ENCODE results near the gene KLHL5.
"Not testable (repeated sequence)": the region's sequence is repeated elsewhere in the genome, so short reads cannot be mapped to it uniquely, and the experiment has no call there.

KLHL5 gene

GRCh38 chr4:39062094-39062769 lies at the start of gene KLHL5:
Gene KLHL5, plus strand, starts transcription at chr4:39062232. Its CDS starts 421 bp downstream, at chr4:39062653.
- no peak for DNase-seq (ENCODE audit: low read depth)

GRCh38 chr4:39014028-39014427 lies 48.0 kb upstream of the KLHL5 start:
- DNase-seq (ENCODE audit: low read depth): no peak

- DNase-seq (ENCODE audit: low read depth): no peak
Measured at GRCh38 chr4:39020130-39020529, 41.9 kb upstream of the KLHL5 start.

GRCh38 chr4:39021631-39022030 lies 40.4 kb upstream of the KLHL5 start:
- no peak for DNase-seq (ENCODE audit: low read depth)

GRCh38 chr4:39022241-39022640 lies 39.8 kb upstream of the KLHL5 start:
- DNase-seq (ENCODE audit: low read depth): no peak

- no peak for DNase-seq (ENCODE audit: low read depth)
Measured at GRCh38 chr4:39023059-39023458, 39.0 kb upstream of the KLHL5 start.

DNA sequence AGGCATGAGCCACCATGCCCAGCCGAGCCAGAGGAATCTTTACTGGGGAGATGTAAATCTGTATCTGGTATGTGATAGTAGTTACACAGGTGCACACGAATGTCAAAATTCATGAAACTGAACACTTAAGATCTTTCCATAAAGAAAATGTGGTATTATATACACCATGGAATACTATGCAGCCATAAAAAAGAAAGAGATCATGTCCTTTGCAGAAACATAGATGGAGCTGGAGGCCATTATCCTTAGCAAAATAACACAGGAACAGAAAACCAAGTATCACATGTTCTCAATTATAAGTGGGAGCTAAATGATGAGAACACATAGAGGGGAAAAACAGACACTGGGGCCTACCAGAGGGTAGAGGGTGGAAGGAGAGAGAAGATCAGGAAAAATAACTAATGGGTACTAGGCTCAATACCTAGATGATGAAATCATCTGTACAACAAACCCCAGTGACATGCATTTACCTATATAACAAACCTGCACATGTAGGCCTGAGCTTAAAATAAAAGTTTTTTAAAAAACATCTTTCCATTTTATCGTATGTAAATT lies 37.6 kb upstream of the KLHL5 start:
- no peak for DNase-seq (ENCODE audit: low read depth)

- DNase-seq (ENCODE audit: low read depth): no peak
Measured at GRCh38 chr4:39025552-39026085, 36.4 kb upstream of the KLHL5 start.

- DNase-seq (ENCODE audit: low read depth): no peak
Measured at GRCh38 chr4:39026096-39026495, 35.9 kb upstream of the KLHL5 start.

DNA sequence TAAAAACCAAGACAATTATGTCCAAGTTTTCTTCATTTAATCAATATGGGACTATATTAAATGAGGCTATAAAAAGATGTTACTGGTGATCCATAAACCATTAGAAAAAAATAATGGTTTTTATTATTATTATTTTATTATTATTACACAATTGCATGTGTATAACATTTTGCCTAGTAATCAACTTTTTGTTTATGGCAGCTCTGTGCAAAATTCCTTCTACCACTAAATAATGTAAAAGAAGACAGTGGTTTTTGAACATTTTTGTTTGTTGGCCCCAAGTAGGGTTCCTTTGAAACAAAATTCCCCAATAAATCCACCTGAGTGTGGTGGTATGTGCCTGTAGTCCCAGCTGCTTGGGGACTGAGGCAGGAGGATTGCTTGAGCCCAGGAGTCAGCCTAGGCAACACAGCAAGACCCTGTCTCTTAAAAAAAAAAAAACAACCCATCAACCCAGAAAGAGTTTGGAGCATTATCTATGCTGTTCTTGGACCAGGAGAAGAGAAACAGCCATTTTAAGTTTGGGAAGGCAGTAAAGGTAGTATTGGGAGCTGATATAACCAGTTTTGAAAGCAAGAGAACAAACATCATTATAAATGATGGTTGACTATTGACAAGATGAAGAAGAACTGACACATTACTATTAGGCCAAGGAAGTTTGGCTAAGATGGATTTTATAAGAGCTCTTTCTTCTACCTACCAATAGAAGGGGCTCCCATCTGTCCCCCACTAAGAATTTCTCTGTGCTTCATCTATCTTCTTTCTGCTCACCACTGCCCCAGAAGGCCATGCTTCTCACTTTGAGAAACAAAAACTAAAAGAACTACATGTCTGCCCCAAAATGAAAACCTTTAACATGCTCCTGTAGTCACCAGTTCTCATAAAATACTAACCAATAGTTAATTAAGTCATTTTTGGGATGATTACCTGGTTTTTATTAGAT lies 32.0 kb upstream of the KLHL5 start:
- DNase-seq (ENCODE audit: low read depth): no peak

- no peak for DNase-seq (ENCODE audit: low read depth)
Measured at GRCh38 chr4:39030725-39031124, 31.3 kb upstream of the KLHL5 start.

- DNase-seq (ENCODE audit: low read depth): not testable (repeated sequence)
Measured at GRCh38 chr4:39031590-39032020, 30.4 kb upstream of the KLHL5 start.

DNA sequence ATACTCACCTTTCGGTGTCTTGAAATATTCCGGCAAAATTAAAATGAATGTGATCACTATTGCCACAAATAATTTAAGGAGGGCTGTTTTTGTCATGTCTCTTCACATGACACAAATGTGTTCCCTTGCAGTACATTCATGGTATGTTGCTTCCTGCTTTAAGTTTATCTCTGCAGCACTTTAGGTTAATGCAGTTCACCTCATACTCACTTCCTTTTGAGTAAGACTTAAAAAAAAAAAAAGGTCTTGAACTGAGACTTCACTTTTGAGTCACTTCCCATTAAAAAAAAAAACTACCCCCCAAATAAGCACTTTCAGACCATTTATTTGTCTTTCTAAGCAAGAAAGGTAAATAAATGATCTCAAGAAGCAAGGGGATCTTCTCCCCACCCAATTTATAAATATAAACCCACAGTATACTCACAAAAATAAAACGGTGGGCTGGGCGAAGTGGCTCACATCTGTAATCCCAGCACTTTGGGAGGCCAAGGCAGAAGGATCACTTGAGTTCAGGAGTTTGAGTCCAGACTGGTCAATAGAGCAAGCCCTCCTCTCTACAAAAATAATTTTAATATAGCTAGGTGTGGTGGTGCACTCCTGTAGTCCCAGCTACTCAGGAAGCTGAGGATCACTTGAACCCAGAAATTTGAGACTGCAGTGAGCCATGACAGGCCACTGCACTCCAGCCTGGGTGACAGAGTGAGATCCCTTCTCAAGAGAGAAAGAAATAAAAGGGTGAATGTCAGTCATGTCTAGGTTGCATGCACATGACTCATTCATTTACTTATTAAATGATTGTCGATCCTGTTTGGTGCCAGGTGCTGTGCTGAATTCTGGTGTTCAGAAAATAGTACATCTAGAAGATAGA lies 29.6 kb upstream of the KLHL5 start, which contains the start of gene TMEM156:
Gene TMEM156, minus strand, starts transcription at position 192 of the 868 bp plus-strand sequence. Its CDS starts 96 bp downstream, at position 96.
- no peak for DNase-seq (ENCODE audit: low read depth)

DNA sequence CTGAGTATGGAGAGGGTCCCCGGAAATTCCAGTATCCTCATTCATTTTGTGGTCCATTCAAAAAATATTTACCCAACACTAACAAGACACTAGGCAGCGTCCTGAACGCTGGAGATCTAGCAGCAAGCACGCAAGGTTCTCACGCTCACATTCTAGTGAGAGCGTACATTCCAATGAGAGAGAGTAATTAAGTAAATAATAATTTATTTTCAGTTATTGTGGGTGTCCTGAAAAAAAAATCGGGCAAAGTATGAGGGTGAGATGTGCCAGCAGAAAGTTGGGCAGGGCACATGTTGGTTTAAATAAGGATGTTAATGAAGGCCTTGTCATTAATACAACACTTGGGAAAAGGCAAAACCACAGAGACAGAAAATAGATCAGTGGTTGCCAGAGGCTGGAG lies 25.9 kb upstream of the KLHL5 start:
- no peak for DNase-seq (ENCODE audit: low read depth)

DNA sequence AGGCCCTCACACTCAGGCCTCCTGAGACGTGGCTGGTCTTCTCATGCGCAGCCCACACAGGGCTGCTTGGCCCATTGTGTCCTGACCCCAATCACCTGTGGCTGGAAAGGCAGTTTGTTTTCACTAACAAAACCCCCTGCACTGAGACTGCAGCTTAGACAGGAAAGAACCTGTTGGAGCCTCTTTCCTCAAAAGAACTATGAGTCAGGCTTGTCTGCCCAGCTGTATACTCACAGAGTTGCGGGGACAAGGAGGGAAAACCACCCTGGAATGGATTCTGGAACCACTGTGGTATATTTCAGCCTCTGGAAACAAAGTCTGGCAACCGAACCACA lies 24.6 kb upstream of the KLHL5 start:
- DNase-seq (ENCODE audit: low read depth): no peak

DNA sequence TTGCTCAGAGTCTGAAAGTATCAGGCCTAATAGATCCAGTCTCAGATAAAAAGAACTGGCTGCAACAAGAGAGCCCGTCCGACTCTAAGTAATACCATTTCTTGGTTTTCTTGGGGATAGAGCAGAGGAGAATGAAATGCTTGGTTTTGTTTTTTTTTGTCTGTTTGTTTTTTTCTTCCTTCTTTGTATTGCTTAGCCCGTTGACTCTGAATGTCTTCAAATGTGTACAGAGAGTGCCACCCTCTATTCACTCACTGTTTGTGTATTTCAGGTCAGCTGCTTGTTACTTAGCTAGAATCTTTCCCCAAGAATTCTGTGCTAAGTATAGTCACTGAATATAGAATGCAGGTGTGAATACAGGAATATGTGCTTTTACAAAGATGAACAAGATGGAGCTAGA lies 24.1 kb upstream of the KLHL5 start:
- no peak for DNase-seq (ENCODE audit: low read depth)

- DNase-seq (ENCODE audit: low read depth): no peak
Measured at GRCh38 chr4:39039108-39039507, 22.9 kb upstream of the KLHL5 start.

- DNase-seq (ENCODE audit: low read depth): no peak
Measured at GRCh38 chr4:39042366-39042765, 19.7 kb upstream of the KLHL5 start.

GRCh38 chr4:39043058-39043860 lies 18.8 kb upstream of the KLHL5 start:
- DNase-seq (ENCODE audit: low read depth): no peak

DNA sequence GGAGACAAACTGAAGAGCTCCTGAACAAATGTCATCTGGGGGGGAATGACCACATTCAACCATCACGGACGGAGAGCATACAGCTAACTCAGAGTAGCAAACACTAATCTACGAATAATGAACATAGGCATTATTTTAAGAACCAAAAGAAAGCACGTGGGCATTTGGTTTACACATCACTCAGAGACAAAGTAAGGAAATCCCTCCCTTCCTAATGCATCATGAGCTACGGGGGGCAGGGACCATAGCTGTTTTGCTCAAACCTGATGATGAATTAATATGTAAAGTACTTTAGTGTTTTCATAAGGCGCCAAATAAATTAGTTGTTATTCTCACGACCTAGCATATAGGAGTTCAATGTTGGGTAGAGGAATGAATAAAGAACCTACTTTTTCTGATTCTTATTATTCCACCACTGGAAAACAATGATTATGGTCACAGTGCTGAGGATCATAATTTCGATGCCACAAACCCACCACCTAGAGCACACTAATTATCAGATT lies 18.1 kb upstream of the KLHL5 start:
- DNase-seq (ENCODE audit: low read depth): no peak
